HG03558 (cell line): ENCODE results near the gene TPCN1.

ENCODE experiments used
- ATAC-seq: cut with Tn5 transposase; IDR thresholded peaks from one replicate; pipeline ENCODE4 v1.9.1; 2021; ENCODE audit warnings: moderate number of reproducible peaks; ENCODE audit not compliant: unreplicated experiment; ENCODE audit errors: extremely low read depth

The TPCN1 gene

DNA sequence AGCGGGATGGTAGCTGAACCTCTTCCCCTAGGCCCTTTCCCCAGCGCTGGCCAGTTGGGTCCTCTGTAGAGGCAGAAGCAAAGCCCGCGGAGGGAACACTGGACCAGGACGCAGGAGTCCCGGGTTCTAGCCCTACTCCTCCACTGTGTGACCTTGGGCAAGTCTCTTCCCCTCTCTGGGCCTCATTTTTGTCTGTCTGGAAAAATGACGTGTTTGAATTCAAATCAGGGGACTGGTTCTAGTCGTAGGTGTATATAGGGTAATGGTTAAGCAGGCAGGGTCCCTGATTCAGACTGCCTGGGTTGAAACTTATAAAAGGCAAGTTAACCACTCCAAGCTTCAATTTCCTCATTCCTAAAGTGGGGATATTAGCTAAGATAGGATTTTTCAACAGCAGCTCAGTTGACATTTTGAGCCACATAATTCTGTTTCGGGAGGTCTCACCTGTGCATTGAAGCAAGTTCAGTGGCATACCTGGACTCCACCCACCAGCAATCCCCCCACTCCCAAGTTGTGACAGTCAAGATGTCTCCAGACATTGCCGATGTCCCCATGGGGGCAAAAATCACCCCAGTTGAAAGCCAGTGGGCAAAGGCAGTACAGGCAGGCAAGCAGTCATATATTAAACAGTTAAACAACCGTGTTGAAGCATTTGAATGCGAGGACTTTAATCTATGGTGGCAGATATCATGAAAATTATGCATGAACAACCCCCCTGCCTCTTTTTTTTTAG lies 899 bp downstream of the TPCN1 start:
- no peak for ATAC-seq

DNA sequence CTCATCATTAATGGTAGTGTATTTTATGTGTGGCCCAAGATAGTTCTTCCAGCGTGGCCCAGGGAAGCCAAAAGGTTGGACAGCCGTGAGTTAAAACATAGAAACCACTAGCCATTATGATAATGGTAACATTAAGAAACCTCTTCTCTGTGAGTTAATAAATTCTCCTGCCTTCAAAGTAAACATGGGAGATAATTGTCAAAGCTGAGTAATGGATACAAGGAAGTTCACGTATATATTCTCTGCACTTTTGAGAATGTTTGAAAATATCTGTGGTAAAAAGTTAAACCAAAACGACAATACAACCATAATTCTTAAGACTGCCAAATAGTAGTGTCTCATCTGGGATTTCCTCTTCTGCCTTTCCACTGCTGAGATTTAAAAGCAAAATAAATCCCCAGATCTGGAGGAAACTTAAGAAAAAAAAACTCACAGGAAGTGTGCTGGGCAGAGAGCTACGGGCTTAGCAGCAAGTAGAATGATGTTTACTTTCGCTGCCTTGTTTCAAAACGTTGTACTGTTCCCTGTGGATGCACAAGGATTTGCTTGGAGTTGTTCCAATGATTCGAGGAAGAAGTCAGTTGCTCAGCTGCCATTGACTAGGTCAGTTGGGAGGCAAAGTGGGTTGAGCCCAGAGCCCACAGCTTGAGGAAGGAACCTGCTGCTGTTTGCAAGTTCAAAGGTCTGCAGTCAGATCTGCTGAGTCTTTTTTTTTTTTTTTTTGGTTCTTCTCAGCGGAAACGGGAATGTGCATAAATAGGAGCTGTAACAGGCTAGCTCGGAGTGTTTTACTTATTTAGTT lies 1.7 kb downstream of the TPCN1 start:
- no peak for ATAC-seq

DNA sequence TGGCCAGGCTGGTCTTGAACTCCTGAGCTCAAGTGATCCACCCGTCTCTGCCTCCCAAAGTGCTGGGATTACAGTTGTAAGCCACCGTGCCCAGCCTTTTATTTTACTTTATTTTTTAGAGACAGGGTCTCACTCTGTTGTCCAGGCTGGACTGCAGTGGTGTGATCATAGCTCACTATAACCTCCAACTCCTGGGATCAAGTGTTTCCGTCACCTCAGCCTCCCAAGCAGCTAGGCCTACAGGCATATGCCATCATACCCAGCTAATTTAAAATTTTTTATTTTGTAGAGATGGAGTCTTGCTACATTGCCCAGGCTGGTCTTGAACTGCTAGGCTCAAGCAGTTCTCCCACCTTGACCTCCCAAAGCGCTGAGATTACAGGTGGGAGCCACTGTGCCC lies 3.7 kb downstream of the TPCN1 start:
- ATAC-seq = no peak

DNA sequence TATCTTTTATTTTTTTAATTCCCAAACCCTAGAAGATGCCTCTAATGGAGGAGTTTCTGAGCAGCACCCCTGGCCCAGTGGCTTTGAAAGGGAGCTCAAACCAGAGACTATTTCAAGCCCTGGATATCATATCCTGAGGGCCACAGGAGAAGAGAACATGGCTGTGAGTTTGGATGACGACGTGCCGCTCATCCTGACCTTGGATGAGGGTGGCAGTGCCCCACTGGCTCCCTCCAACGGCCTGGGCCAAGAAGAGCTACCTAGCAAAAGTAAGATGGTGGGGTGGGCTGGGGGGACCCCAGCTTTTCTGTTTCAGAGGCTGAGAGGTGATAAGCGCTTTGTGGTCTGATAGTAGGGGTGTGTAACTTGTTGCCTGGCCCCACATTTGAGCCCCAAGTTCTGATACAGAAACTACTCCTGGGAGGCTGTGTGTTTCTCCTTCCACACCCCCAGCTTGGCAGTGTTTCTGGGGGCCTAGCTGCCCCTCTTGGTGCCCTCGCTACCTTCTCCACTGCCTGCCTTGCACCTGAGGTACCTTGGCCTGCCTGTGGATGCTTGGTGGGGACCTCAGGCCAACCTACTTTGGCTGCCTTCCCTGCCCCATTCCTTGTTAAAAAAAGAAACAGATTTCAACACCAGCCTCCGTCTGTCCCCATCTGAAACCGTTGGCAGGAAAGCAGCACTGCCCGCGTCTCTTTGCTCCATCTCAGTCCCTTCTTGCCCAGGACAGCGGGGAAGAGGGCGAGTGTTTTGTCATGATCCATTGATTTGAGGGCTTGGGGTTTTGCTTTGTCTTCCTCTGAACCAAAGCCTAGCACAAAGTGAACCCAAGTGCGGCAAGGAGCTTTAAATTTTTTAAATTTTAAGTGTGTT lies 5.7 kb downstream of the TPCN1 start:
- no peak for ATAC-seq

DNA sequence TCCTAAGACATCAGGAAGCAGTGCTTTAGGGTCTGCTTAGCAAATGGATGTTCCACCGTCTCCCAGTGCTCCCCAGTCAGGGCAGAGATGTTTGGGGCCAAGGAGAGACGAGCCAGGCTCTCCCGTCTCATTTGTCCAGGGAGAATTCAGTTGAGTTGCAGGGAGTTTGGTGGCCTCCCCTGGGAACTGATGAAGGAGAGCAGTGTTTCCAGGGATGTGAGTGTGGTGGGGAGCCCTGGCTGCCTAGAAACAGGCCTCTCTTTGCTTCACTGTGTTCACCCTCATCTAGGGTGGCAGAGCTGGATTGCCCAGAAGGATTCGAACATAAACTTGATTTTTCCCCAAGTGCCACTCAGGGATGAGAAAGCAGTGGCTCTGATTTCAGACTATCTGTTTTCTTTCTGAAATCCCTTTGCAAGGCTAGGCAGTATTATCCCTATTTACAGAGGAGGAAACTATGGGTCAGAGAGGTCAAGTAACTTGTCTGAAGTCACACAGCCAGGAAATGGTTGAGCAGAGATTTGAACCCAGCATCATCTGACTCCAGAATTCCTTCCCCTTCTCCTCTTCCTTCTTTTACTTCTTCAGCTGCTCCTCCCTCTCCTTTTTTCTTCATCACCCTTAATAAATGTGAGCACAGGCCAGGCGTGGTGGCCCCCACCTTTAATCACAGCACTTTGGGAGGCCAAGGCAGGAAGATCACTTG lies 6.6 kb downstream of the TPCN1 start:
- ATAC-seq = no peak

DNA sequence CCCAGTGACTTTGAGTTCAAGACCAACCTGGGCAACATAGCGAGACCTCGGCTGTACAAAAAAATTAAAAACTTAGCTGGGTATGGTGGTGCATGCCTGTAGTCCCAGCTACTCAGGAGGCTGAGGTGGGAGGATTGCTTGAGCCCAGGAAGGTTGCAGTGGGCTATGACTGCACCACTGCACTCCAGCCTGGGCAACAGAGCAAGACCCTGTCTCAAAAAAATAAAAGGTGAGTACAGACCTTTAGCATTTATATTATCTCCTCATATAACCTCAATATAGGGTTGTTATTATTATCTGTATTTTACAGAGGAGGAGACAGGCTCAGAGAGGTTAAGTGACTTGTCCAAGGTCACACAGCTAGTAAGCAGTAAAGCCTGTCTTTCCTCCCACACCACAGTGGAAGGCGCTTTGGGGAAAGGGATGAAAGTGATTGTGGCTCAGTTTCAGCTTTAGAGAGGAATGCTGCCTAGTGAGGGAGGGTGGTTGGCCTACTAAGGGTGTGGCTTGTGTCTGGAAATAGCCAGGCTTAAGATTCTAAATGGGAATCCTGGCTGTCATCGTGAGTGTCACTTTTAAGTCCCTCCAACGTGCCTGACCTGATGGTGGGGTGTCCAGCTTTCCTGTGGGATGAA lies 7.2 kb downstream of the TPCN1 start:
- no peak for ATAC-seq

DNA sequence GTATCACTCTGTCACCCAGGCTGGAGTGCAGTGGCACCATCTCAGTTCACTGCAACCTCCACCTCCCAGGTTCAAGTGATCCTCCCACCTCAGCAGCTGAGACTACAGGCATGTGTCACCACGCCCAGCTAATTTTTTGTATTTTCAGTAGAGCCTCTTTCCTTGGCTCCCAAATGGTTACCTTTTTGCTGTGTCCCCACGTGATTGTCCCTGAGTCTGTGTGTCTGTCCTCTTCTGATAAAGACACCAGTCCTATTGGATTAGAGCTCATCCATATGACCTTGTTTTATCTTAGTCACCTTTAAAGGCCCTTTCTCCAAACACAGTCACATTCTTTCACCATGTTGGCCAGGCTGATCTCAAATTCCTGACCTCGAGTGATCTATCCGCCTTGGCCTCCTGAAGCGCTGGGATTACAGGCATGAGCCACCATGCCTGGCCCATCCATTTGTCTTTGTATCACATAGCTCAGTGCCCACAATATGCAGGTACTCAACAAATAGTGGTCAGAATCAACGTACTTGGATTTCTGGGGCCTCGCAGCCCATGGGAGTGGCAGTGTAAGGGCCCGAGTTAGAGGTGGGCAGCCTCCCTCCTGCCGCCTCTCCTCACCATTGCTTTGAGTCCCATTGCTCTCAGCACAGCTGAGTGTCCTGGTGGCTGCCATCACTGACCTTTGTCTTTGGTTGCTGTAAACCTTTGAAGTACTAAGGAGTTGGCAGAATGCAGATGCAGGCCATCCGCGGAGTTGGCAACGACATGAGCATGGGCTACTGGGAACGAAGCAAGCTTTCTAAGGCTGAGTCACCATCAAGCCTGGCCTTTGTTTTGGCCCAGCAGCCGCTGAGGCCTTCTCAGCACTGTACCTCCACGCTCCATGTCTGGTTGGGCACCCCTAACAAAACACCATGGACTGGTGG lies 9.3 kb downstream of the TPCN1 start:
- no peak for ATAC-seq

DNA sequence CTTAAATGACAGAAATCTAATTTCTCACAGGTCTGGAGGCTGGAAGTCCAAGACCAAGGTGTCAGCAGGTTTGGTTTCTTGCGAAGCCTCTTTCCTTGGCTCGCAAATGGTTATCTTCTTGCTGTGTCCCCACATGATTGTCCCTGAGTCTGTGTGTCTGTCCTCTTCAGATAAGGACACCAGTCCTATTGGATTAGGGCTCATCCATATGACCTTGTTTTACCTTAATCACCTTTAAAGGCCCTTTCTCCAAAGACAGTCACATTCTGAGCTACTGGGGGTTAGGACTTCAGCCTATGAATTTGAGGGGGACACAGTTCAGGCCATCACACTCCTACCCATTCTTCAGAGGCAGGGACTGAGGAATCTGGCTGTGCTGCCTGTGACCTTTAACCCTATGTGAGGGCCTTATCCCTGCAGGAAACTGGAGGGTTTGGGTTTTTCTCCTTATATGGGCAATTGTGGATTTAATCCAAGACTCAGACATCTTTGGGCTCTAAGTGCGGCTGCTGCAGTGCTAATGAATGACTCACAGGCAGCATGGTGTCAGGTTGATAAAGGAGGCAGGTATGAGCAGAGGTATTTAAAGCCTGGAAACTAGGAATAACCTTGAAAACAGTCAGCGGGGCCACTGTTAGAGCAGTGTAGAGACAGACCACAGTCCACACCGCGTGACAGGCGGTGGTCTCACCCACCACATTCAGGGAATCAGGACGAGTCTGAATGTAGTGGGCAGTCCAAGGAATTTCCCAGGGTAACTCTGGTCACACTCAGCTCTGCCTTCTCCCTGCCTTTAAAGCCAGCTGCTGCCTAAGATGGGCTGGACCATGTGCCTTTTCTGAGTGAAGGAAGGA lies 10.2 kb downstream of the TPCN1 start:
- ATAC-seq = no peak

DNA sequence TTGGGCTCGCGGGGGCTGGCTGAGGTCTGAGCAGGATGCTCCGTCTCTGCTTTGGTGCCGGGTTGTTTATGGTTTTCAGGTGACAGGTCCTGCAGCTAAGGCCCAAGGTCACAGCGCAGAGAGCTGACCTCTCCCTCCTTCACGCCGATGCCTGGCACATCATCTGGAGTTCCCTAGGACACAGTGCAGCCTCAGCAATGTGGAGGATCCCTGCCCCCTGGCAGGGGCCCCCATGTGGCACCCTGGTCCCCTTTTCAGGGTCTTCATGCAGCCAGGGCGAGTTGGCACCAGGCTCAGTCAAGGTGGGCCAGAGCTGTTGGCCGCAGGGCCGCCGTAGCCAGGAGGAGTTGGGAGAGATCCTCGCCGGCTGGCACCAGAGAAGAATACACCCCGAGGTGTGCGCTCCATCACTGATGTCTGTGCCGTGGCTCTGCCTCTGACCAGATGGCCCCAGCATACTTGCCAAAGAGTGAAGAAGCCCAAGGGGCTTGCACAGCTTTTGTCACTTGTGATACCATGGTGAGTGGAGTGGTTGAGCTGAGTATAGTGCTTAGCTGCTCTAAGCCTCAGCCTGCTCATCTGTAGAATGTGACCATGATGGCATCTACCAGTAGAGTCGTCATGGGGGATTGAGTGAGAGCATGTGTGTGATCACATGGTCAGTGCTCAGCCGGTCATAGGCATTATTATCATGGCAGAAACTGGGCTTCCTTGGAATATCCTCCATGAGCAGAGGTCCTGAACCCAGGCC lies 11.0 kb downstream of the TPCN1 start:
- ATAC-seq = no peak

DNA sequence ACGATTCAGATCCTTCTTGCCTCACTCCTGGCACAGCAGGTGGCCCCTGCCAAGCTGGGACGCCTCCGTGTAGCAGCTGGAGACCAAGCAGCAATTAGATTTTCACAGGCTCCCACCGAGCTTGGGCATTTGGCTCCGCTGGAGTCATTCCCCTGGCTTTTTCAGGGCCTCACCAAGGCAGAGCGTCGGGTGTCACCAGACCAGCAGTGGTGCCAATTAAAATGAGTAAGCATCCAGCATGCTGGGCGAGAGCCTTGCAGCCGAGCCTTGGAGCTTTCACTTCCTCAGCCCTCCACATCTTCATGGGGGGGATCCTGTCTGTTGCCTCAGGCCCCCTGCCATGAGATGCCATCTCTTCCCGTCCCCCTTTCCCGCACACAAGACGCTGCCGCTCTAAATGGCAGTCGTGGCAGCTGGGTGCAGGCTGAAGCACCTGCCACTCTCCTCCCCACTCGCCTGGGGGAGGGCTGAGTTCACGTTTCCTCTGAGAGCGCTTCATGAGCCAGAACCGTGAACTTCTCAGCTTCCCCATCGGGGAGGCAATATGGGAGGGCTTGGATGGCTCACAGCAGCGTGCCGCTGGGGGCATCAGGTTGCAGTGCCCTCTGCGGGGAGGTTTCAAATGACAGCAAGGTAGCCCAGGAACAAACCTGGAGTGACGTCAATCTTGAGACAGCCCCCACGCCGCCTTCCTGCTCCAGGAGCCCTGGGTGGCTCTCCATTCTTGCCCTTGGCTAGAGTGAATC lies 11.7 kb downstream of the TPCN1 start:
- ATAC-seq = peak; percentile 38

DNA sequence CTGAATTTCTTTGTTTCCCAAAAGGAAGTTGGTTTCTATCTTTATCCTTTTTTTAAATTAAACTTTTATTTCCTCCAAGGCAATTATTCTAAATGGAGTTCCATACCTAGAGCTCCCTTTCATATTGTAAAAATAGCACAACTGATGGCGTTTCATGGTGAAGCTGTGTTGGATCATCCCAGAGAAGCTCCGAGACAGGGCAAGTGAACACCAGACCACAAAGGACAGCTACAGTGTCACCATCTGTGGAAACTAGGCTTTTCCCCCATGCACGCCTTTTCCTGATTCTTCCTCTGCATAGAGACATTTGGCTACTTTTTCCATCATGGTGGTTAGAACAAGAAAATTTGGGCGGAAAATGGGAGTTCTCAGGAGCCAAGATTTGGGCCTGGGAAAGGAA lies 12.7 kb downstream of the TPCN1 start:
- ATAC-seq = no peak

DNA sequence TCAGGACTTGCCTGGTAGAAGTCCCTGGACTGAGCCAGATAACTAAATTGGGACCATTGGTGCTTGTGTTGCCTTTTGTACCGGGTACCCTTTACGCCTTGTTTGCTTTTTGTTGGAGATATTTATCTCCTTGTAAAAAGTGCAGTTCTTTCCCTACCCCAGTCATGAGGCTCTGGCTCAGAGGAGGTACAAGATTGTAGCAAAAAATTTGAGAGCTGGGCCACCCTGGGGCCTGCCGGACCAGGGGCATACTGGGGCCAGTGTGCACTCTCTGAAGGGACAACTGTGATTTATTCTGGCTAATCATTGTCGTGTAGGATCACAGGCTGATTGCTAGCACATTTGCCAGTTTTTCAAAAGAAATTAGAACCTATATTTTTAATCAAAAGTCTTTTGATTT lies 13.2 kb downstream of the TPCN1 start:
- no peak for ATAC-seq

DNA sequence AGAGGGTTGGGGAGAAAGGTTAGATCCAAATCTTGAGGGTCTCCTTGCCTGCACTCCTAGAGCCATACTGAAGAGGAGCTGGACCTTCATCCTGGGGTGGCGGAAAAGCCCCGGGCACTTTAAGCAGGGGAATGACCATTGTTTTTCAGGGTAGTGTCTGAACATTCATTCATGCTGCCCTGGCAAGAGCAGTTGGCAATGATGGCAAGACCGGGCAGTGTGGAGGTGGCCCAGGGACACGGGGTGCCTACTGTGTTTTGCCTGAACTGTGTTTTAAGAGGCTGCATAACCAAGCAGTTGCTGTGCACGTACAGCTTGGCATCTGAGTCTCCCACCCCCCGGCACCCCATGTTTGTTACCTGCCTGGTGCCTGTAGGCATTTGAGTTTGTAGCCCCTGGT lies 14.7 kb downstream of the TPCN1 start:
- no peak for ATAC-seq

DNA sequence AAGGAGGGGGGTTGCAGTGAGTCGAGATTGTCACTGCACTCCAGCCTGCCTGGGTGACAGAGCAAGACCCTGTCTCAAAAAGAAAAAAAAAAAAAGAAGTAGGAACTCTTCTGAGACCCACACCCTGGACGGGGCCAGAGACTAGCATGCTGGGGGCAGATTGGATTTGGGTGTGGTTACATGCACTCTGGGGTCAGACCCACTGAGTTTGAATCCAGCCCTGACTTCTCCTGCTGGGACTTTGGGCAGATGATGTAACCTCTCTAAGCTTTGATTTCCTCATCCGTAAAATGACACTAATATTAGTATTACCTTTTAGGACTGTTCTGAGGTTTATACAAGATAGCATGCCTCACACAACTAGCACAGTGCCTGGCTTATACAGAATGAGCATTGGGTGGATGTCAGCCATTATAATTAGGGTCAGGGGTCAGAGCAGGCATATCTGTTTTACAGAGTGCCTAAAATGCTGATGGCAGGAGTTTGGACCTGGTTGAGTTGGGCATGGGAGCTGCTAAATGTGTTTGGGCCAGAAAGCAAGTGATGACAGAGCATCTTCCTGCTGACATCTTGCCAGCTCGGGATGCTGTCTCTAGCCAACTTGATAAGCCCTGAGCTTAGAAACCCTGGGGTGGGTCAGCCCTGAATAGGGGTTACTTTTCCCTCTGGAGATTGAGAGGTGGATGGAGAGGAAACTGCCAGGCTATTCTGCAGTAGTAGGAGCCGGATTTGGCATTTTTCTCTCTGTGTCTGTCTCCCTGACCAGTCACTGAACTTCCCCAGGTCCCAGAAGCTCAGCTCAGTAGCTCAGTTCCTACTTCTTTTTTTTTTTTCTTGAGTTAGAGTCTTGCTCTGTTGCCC lies 15.5 kb downstream of the TPCN1 start:
- no peak for ATAC-seq

DNA sequence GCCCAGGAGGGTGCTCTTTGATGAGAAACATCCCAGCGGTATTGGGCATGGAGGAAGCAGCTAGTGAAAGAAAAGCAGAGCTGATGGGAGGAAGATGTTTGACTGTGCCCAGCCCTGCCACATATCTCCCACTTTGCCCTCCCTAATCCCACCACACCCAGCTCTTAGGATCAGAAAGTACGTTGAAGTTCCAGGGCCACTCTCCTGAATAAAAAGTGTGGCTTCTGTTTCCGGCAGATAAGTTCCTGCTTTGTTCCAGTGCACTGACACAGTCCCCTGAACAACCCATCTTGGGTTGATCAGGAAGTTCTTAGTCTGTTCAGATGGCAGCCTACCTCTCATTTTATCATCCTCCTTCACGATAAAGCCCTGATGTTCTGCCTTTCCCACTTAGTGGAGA lies 16.5 kb downstream of the TPCN1 start:
- ATAC-seq = no peak

DNA sequence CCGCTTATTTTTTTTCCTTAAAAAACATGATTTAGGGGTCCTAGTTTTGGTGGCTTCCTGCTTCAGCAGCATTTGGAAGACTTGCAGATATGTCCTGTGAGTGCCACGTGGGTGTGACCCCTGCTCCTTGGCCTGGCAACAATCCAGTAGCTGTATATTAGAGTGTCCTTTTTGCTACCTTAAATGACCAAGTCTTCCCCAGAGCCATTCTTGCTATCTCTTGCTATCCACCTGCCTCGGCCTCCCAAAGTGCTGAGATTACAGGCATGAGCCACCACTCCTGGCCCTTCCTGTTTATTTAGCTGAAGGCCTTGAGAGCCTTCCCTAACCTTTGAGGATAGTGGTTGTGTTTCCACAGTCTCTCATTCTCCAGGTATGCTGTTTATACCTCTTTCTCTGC lies 17.0 kb downstream of the TPCN1 start:
- no peak for ATAC-seq
